GM23248 (cell line): ENCODE data around the gene KIAA1549. TPM values are rescaled to one million over a fixed set of nuclear protein-coding genes. Genes with fewer than 3 reads are reported as not detected.
"Not testable (repeated sequence)": the region's sequence is repeated elsewhere in the genome, so short reads cannot be mapped to it uniquely, and the experiment has no call there.

Experiments used
- DNase-seq: peaks from one replicate; pipeline ENCODE4 v3.0.0-alpha.2; 2015
- H2AFZ ChIP-seq: fragments of 200-600 bp; sonication (generic); 2 replicates; pipeline ENCODE4 v1.6.1; 2016; ENCODE audit warnings: antibody characterized with exemption
- H3F3A ChIP-seq: fragments of 200-600 bp; sonication (generic); 2 replicates; pipeline ENCODE4 v1.6.1; 2016; ENCODE audit warnings: mild to moderate bottlenecking, antibody characterized with exemption, mixed run types; ENCODE audit not compliant: insufficient read depth
- H3K27ac ChIP-seq: fragments of 200-600 bp; sonication (generic); 2 replicates; pipeline ENCODE4 v1.5.1; 2016; ENCODE audit warnings: mild to moderate bottlenecking
- H3K27me3 ChIP-seq: fragments of 200-600 bp; sonication (generic); replicated peaks from 2 replicates; pipeline ENCODE4 v1.6.1; 2016; ENCODE audit warnings: mild to moderate bottlenecking; ENCODE audit not compliant: insufficient read depth
- H3K36me3 ChIP-seq: fragments of 200-600 bp; sonication (generic); 2 replicates; pipeline ENCODE4 v1.6.1; 2016; ENCODE audit warnings: low read depth, mild to moderate bottlenecking
- H3K4me1 ChIP-seq: fragments of 200-600 bp; sonication (generic); 2 replicates; pipeline ENCODE4 v1.6.1; 2016; ENCODE audit warnings: mild to moderate bottlenecking; ENCODE audit not compliant: insufficient read depth
- H3K4me2 ChIP-seq: fragments of 200-600 bp; sonication (generic); one replicate; pipeline ENCODE4 v1.6.1; 2016; ENCODE audit warnings: mild to moderate bottlenecking; ENCODE audit not compliant: unreplicated experiment
- H3K4me3 ChIP-seq: fragments of 200-600 bp; sonication (generic); 2 replicates; pipeline ENCODE4 v1.5.1; 2016; ENCODE audit warnings: mild to moderate bottlenecking
- H3K79me2 ChIP-seq: fragments of 200-600 bp; sonication (generic); 2 replicates; pipeline ENCODE4 v1.6.1; 2016; ENCODE audit warnings: mild to moderate bottlenecking; ENCODE audit not compliant: insufficient read depth
- H3K9ac ChIP-seq: fragments of 200-600 bp; sonication (generic); 2 replicates; pipeline ENCODE4 v1.6.1; 2016; ENCODE audit warnings: mild to moderate bottlenecking
- H3K9me2 ChIP-seq: fragments of 200-600 bp; sonication (generic); 2 replicates; pipeline ENCODE4 v1.6.1; 2016; ENCODE audit warnings: mixed run types, mild to moderate bottlenecking, moderate library complexity; ENCODE audit not compliant: insufficient read depth
- H3K9me3 ChIP-seq: fragments of 200-600 bp; sonication (generic); one replicate; pipeline ENCODE4 v1.6.1; 2017; ENCODE audit warnings: low read depth
- H4K20me1 ChIP-seq: fragments of 200-600 bp; sonication (generic); 2 replicates; pipeline ENCODE4 v1.6.0; 2016; ENCODE audit not compliant: insufficient read depth
- EZH2 ChIP-seq: fragments of 200-600 bp; sonication (generic); IDR thresholded peaks from 2 replicates; pipeline ENCODE4 v1.6.1; 2018; ENCODE audit warnings: antibody characterized with exemption, mild to moderate bottlenecking; ENCODE audit not compliant: insufficient read depth, poor library complexity, severe bottlenecking
- EZH2phosphoT487 ChIP-seq: fragments of 200-600 bp; sonication (generic); IDR thresholded peaks from 2 replicates; pipeline ENCODE4 v1.6.1; 2018; ENCODE audit warnings: antibody characterized with exemption, moderate library complexity, mild to moderate bottlenecking, low read depth; ENCODE audit not compliant: insufficient read depth
- WGBS, 2 experiments: methylation state at CpG; one replicate each; pipeline ENCODE4 v1.1.6; 2015 to 2017; ENCODE audit warnings: low lambda C conversion rate in 2 of 2, low coverage in 1 of 2; ENCODE audit errors: missing lambda C conversion rate in 2 of 2; 5-methylcytosine and 5-hydroxymethylcytosine counted together
- in situ Hi-C: fragments of 300-500 bp; cut with MboI; formaldehyde crosslinking; loops from 2 replicates; pipeline ENCODE4 v1.15.0; 2020
- polyA plus RNA-seq: library from polyadenylated mRNA; unstranded; fragments of >200 nt; fragmentation: Nextera tagmentation; extraction: Ambion mirVana; gene quantifications from 2 replicates; pipeline ENCODE4 v1.2.1, GENCODE V29; 2016
- total RNA-seq: library from RNA; depleted of rRNA; stranded (reverse); fragments of >200 nt; shearing (Covaris generic); gene quantifications from 2 replicates; pipeline ENCODE4 v1.2.3, GENCODE V29; 2014

KIAA1549 gene
- total and polyA plus RNA-seq, 2 experiments from 2014 or later = 2.1 to 3.0 TPM

DNA sequence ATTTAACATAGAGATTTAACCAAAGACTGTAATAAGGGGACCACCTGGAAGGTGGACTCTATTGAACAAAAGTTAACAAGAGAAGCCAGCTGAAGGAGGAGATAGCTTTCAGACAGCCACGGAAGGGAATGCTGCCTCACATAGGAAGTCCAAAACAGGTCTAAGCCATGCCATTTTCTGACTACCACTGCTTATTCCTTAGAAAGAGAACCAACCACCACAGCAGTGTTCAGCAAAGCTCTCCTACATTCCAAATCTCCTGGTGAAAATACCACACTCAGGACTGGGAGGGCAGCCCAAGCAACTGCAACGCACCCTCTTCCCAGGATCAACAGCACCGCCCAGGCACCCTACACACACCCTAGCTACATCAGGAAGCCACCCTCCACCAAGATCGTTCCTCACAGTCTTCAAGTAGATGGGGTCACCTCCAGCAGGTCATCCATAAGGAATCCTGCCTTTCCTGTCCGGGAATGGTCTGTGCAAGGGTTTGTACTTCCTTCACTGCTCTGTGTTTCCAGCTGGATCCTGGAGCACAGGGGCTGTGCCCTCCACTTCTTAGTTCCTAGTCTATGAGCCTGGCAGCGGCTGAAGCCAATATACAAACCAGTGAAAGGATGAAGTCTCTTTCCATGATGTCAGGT is 2.5 kb downstream of the KIAA1549 start:
- no peak overlapping the region for H3K4me2 ChIP-seq
- H3K4me1 ChIP-seq = peaks cover 19% of the 10 kb centered on the region; the same call in 1 of the 2 replicates
- no peak overlapping the region for H2AFZ ChIP-seq
- no peaks in the 10 kb centered on the region for H3K27me3 ChIP-seq
- H3K9ac ChIP-seq = no peak overlapping the region
- H3K27ac ChIP-seq = no peak overlapping the region
- no peaks in the 10 kb centered on the region for H3K9me2 ChIP-seq
- no peak for DNase-seq
- TF ChIP-seq EZH2phosphoT487 (no peak), EZH2 (no peak)
- H3F3A ChIP-seq = peaks cover 11% of the 10 kb centered on the region
- no peaks in the 10 kb centered on the region for H3K9me3 ChIP-seq
- peaks cover 67% of the 10 kb centered on the region for H3K79me2 ChIP-seq
- 87 to 88% methylated on average over 6 of the region's 6 CpGs for WGBS, 2 experiments
- H3K4me3 ChIP-seq = no peak overlapping the region
- in situ Hi-C loops = no loop called here
- H3K36me3 ChIP-seq = peaks cover 3% of the 10 kb centered on the region; the same call in 1 of the 2 replicates
- H4K20me1 ChIP-seq = no peaks in the 10 kb centered on the region

- H3K9ac ChIP-seq, H3K27me3 ChIP-seq, H3K36me3 ChIP-seq, DNase-seq, H3K27ac ChIP-seq, H3K9me2 ChIP-seq, H3K9me3 ChIP-seq, H2AFZ ChIP-seq, H4K20me1 ChIP-seq, H3K4me2 ChIP-seq, H3K4me3 ChIP-seq, in situ Hi-C loops: not testable (repeated sequence)
- H3K4me1 ChIP-seq = peaks cover 11% of the 10 kb centered on the region; the same call in 1 of the 2 replicates
- peaks cover 91% of the 10 kb centered on the region for H3K79me2 ChIP-seq
- 91 to 94% methylated on average over 11 of the region's 11 CpGs for WGBS, 2 experiments
- H3F3A ChIP-seq = peaks cover 11% of the 10 kb centered on the region
Measured at GRCh38 chr7:138976161-138976560, 5.0 kb downstream of the KIAA1549 start.

DNA sequence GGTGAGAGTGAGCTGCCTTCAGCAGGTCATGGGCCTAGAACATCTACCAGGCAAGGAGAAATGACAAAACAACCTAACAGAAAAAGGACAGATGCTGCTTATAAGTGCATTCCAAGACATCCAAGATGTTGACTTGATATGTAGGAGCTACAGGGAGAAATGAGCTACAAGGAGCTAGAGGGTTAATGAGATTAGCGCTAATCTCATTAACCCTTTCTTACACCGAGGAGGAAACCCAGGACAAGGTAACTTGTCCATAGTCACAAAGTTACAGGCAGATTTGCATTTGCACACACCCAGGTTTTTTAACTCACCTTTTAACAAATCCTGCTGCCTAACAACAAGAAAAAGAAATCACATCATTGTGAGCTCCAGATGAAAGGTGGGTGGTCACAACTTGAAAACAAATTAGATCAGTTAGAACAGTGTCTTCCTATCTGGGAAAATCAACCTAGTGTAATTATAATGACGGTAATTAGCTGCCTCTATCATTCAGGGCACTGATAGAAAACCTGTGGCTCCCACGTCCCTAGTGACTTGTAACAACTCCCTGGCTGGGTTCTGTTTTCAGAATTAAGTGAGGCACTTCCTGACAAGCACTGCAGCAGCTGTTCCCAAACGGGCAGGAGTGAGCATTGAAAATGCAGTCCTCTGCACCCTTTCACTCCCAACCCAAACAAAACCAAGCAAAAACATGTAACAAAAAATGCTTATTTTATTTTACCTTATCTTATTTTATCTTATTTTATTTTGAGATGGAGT is 5.7 kb downstream of the KIAA1549 start:
- Histone ChIP-seq H3K9me2 (no peaks in the 10 kb centered on the region), H3K27ac (no peak overlapping the region), H2AFZ (no peak overlapping the region), H3K9me3 (no peaks in the 10 kb centered on the region), H3K79me2 (peaks cover 96% of the 10 kb centered on the region), H3K27me3 (no peaks in the 10 kb centered on the region), H4K20me1 (no peaks in the 10 kb centered on the region), H3K4me2 (no peak overlapping the region), H3K4me1 (peaks cover 11% of the 10 kb centered on the region; the same call in 1 of the 2 replicates), H3F3A (peaks cover 10% of the 10 kb centered on the region), H3K36me3 (peaks cover 3% of the 10 kb centered on the region; the same call in 1 of the 2 replicates), H3K4me3 (no peak overlapping the region), H3K9ac (no peak overlapping the region)
- no peak for DNase-seq
- in situ Hi-C loops = no loop called here
- WGBS, 2 experiments = 55 to 61% methylated on average over 5 of the region's 5 CpGs
- no peak for TF ChIP-seq EZH2
- TF ChIP-seq EZH2phosphoT487 = no peak

- H3K4me1 ChIP-seq = 0 out of 2 replicates have a peak, but pooled peaks cover 4% of the 10 kb centered on the region
- H3F3A ChIP-seq = peaks cover 3% of the 10 kb centered on the region; the same call in 1 of the 2 replicates
- TF ChIP-seq EZH2phosphoT487 (no peak), EZH2 (no peak)
- H3K4me2 ChIP-seq = no peak overlapping the region
- 80 to 84% methylated on average over 5 of the region's 5 CpGs for WGBS, 2 experiments
- in situ Hi-C loops = no loop called here
- H3K79me2 ChIP-seq = peaks cover 97% of the 10 kb centered on the region
- H2AFZ ChIP-seq = no peak overlapping the region
- no peak overlapping the region for H3K4me3 ChIP-seq
- no peaks in the 10 kb centered on the region for H3K9me3 ChIP-seq
- no peaks in the 10 kb centered on the region for H3K27me3 ChIP-seq
- no peaks in the 10 kb centered on the region for H4K20me1 ChIP-seq
- peaks cover 3% of the 10 kb centered on the region; the same call in 1 of the 2 replicates for H3K36me3 ChIP-seq
- DNase-seq = no peak
- H3K9ac ChIP-seq = no peak overlapping the region
- H3K27ac ChIP-seq = no peak overlapping the region
- no peaks in the 10 kb centered on the region for H3K9me2 ChIP-seq
Measured at GRCh38 chr7:138974675-138975292, 6.4 kb downstream of the KIAA1549 start.
